Measurements from ENCODE around the gene NRP1.
"Not testable (repeated sequence)": the region's sequence is repeated elsewhere in the genome, so short reads cannot be mapped to it uniquely, and the experiment has no call there.

Gene NRP1

DNA sequence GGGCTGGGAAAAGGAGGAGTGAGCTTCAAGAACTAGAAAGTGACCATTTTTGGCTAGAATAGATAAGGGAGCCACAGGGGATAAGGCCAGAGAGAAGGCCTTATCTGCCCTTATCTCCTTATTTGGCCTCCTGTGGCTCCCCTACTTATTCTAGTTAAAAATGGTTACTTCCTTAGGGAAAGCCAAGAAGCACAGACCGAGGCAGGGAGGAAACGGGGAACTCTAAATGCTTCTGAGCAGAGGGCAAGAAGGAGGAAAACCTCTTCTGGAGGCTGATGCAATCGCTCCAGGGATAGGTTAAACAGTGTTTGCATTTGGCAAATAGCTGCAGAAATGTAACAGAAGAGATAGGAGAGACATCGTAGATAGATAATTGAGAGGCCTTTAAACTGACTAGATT is 18.6 kb downstream of the NRP1 start:
- no peak for FAIRE-seq

- FAIRE-seq, result no peak
Observed at GRCh38 chr10:33314811-33315561, 19.5 kb downstream of the NRP1 start.

GRCh38 chr10:33311640-33312039 is 22.8 kb downstream of the NRP1 start:
- no peak for FAIRE-seq

GRCh38 chr10:33310853-33311252 is 23.6 kb downstream of the NRP1 start:
- FAIRE-seq, result no peak

GRCh38 chr10:33309406-33309805 is 25.1 kb downstream of the NRP1 start:
- no peak for FAIRE-seq

DNA sequence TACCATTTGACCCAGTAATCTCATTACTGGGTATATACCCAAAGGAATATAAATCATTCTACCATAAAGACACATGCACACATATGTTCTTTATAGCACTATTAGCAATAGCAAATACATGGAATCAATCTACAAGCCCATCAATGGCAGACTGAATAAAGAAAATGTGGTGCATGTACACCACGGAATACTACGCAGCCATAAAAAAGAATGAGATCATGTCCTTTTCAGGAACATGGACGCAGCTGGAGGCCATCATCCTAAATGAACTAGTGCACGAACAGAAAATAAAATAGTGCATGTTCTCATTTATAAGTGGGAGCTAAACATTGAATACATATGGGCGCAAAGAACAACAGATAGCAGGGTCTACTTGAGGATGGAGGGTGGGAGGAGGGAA is 26.6 kb downstream of the NRP1 start:
- no peak for FAIRE-seq

- FAIRE-seq, result no peak
Observed at GRCh38 chr10:33306701-33307519, 27.6 kb downstream of the NRP1 start.

- FAIRE-seq, result no peak
Observed at GRCh38 chr10:33306126-33306525, 28.3 kb downstream of the NRP1 start.

DNA sequence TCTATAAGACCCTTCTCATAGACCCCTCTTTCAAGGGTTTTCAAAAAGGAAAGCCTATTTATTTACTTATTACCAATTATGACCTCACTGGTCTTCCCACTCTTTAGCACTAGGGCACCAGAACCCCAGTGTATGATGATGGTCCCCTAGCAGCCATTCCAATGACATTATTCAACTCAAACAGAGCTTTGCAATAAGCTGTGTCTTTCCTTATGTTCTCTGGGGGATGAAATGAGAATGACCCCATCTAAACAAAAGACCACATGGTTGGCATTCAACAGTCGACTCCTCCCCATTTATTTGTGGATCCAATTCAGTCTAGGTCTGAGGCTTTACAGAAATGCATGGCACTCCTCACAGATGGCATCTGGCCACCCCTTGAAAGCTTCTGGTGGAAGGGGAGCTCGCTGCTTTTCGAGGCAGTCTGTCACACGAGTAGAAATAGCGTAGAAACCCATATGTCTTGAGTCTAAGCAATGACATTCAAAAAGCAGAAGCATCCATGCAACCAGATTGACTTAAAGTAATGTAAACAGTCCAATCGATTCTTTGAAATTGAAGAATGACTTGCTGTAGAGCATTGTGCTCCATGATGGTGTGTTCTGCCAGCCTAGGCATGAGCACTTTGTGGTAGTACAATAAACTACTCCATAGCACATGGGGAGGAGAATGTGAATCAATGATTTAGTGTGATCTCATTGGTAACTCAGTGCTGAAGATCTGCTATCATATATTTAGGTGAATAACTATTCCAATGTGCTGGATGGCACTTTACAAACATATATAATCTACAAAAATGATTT is 29.8 kb downstream of the NRP1 start:
- no peak for FAIRE-seq

- FAIRE-seq, result no peak
Observed at GRCh38 chr10:33303988-33304387, 30.5 kb downstream of the NRP1 start.

DNA sequence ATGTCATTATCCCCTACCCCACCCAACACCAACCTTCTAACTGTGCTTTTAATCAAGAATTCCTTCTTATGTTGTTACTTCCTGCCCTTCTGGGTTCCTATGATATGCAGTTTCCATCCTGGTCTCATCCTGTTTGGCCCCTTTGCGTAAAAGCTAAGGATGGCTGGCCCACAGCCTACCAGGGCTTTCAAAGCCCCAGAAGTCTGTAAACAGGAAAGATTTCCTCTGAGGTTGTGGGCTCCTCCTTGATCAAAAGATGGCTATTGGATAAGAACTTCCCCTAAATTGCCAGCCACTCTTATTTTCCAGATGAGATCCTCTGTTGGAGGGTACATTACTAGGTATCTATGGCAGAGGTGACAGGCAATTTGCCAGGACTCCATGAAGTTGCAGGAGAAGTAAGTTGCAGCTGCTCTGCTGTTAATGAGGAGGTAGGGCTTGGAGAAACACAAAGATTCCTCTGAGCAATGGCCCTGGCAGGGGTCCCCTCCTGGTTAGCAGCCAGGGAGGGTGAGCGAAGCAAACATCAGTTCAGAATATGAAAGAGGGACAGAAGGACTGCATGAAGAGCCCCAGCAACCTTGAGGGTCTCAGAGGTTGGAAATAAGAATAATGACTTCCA is 32.1 kb downstream of the NRP1 start:
- no peak for FAIRE-seq

DNA sequence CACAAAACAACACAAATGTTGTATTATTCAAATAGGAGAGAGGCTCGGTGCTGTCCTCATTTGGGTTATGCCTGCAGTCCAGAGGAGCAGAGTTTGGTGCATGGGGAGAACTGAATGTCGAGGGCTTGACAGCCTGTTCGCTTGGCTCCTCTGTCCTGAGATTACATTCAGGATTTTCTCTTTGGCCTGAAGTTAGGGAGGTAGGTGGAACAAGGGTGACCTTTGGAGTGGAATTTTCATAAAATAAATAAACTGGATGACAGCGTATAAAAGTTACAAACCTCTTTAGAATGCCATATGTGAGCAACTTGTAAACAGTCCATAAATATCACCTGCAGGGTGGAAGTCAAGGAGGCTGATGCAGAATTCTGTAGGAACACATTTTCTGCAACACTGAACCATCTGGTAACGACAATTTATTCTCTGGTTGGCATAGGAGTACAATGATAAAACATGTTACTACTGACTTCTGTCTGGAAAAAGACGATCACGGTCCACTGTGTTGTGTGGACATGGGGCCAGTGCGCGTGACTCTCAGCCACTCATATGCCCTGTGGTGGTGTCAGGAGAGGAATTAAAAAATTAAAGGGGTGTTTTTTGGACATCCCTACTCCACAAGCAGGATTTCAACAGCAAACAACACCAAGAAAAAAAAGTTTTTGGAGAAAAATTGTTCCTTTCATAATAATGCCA is 33.2 kb downstream of the NRP1 start:
- FAIRE-seq, result no peak

DNA sequence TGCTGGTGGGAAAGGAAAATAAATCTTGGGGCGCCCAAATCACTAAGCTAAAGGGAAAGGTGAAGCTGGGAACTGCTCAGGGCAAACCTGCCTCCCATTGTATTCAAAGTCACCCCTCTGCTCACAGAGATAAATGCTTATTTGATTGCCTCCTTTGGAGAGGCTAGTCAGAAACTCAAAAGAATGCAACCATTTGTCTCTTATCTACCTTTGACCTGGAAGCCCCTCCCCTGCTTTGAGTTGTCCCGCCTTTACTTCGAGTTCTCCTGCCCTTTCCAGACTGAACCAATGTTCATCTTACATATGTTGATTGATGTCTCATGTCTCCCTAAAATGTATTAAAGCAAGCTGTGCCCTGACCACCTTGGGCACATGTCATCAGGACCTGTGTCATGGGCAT is 33.9 kb downstream of the NRP1 start:
- not testable (repeated sequence) for FAIRE-seq

GRCh38 chr10:33298893-33299292 is 35.6 kb downstream of the NRP1 start:
- no peak for FAIRE-seq

DNA sequence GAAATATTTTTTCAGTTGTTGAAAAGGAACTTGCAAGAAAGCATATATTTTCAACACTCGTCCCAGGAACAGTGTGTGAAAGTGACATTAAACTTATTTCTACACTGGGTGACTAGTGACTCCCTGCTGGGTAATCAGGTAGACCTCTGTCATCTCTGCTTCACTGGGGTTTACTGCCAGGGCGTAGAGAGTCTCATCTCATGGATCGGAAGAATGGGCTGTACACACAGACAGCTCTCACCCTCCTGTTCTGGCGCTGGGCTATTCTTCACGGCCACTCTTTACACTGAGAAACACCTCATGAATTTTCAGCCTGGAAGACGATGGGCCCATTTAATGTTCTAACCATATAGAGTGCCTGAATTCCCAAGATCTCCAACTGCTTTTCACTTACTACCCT is 36.4 kb downstream of the NRP1 start:
- no peak for FAIRE-seq

- no peak for FAIRE-seq
Observed at GRCh38 chr10:33295851-33296250, 38.6 kb downstream of the NRP1 start.

GRCh38 chr10:33293531-33294170 is 40.8 kb downstream of the NRP1 start:
- no peak for FAIRE-seq

- FAIRE-seq, result no peak
Observed at GRCh38 chr10:33293076-33293475, 41.4 kb downstream of the NRP1 start.

- no peak for FAIRE-seq
Observed at GRCh38 chr10:33291053-33291592, 43.3 kb downstream of the NRP1 start.

DNA sequence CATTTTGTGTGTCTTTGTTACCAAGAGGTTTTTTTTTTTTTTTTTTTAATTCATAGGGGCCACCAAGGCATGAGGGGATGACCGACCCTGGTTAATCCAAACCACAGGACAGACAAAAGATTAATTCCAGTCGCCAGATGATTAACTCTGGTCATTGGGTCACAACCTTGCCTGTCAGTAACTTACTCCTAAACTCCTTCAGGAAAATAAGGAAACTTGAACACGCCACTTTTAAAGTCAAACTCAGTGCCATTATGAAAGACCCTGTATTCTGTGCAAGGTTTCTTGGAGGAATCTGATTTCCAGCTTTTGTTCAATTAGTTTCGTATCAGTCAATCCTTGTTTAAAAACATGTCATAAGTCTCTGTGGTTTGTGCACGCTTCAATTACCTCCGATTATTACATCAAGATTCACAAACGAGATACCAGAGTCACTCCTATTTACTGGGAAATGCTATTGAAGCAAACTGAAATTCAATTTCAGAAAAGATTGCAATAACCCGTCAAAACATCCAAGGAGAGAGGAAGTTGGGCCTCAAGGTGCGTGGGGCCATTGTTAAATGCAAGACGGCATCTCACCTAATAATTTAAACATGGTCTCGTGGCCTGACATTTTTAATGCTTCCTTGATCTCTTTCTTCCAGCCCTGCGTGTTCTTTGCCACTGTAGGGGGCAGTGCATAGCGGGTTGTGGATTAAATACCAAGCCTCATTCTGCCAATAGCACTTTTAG is 44.0 kb downstream of the NRP1 start:
- no peak for FAIRE-seq

DNA sequence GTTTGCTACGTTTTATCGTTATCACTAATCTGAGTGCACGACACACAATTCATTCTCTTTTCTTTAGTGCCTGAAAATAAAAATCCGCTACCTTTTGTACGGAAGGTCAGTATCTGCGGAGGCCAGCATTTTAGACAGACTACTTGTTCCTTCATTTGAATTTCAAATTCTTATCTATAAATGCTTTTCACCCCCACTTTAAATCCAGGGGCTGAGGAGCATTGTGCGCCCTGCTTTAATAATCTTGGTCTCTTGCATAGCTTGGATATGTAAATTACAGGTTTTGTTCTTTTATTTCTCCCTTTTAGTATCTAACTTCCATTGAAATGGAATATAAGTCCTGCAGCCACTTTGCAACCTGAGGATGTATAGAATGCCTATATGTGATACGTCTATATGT is 44.7 kb downstream of the NRP1 start:
- FAIRE-seq, result no peak

Data from TTC549 (cell line).